ENCODE data around the gene FGF2.
"Not testable (repeated sequence)": the region's sequence is repeated elsewhere in the genome, so short reads cannot be mapped to it uniquely, and the experiment has no call there.

The FGF2 gene

DNA sequence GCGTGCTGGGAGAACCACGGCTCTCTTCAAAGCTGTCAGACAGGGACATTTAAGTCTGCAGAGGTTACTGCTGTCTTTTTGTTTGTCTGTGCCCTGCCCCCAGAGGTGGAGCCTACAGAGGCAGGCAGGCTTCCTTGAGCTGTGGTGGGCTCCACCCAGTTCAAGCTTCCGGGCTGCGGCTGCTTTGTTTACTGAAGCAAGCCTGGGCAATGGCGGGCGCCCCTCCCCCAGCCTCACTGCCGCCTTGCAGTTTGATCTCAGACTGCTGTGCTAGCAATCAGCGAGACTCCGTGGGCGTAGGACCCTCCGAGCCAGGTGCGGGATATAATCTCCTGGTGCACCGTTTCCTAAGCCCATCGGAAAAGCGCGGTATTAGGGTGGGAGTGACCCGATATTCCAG is 118.5 kb downstream of the FGF2 start:
- not testable (repeated sequence) for DNase-seq

DNA sequence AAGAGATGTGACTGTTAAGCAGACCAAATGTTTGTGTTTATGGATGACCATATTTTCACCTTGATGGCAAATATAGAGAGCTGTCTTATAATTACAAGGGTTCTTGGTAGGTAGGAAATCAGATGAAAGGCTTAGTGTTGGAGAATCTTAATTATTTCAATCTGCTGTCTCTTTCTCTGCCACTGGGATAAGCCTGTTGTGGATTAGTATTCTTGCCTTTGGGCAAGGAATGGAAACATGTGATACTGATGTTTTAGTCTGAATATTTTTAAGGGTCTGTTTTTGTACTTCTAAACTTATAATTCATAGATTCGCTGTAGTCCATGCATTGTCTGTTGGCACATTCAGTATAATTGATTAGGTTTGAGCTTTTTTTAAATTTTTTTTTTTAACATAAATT is 119.5 kb downstream of the FGF2 start:
- no peak for DNase-seq

All from effector CD4-positive, alpha-beta T cell (primary cell).